ENCODE results near the gene CABLES1.

The CABLES1 gene

DNA sequence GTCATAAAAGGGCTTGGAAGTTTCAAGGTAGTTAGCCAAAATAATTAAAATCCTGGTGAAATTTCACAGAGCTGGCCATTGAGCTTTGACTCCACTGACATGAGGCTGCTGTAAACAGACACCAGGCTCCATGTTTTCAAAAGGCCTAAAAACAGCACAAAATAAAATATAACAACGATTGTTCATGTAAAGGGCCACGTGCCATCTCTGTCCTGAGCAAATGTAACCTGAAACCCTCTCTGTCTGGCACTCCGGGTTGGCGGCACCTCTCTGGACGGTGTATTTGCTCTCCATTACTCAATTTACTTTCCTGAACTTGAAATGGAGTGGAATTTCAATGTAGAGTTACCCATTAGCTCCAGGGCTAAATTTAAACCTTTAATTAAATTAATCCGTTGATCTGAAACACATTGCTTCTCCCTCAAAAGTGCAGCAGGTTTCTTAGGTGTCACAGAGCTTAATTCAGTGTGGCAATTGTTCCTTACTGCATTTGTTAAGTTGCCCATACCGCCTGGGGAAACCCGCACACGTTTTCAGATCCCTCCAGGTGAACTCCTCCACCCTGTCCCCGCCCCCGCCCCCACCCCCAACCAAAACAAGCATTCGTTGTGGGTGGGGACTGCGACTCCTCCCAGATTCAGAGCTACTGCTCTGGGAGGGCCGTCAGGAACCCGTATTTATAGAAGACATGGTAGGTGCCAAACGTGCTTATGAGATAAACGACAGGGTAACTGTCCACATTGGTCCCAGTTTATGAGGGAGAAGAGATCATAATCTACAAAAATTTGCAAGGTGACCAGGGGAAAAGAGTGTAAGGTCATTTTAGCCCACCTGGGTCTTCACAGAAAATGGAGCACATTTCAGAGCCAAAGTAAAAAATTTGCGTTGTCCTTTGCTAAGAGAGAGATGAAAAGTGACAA lies 1.2 kb upstream of the CABLES1 start:
- H3K27ac ChIP-seq (ENCODE audit: low read depth, low read length), result peak overlapping the region; percentile 22
- H3K9ac ChIP-seq (ENCODE audit: low read length), result peak overlapping the region; percentile 85
- H3K9me3 ChIP-seq (ENCODE audit: control insufficient read depth, insufficient read depth, low read depth, low read length), result no peaks in the 10 kb centered on the region
- H3K4me3 ChIP-seq (ENCODE audit: low read depth, low read length), result peak overlapping the region; percentile 91
- H3K27me3 ChIP-seq (ENCODE audit: control insufficient read depth, insufficient read depth, low read length), result peaks cover 12% of the 10 kb centered on the region; the same call in 1 of the 2 replicates
- H3K4me1 ChIP-seq (ENCODE audit: control insufficient read depth, insufficient read depth, low read length), result peaks cover 42% of the 10 kb centered on the region
- H3K36me3 ChIP-seq (ENCODE audit: control insufficient read depth, insufficient read depth, low read length), result no peaks in the 10 kb centered on the region

DNA sequence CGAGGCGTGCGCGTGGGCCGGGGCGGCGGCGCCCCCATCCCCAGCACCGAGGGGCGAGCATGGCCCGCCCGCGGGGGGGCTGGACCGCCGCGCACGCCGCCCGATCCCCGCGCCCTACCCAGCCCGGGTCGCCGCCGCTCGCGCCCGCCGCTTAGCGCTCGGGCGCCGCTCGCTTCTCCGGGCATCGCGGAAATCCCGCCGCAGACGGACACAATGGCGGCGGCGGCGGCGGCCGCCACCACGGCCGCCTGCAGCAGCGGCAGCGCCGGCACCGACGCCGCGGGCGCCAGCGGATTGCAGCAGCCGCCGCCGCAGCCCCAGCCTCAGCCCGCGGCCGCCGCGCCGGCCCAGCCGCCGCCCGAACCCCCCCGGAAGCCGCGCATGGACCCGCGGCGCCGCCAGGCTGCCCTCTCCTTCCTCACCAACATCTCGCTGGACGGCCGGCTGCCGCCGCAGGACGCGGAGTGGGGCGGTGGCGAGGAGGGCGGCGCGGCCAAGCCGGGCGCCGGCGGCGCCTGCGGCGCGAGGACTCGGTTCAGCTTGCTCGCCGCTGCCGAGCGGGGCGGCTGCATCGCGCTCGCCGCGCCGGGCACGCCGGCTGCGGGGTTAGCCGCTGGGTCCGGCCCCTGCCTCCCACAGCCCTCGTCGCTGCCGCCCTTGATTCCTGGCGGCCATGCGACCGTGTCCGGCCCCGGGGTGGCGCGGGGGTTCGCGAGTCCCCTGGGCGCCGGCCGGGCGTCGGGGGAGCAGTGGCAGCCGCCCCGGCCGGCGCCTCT lies 453 bp downstream of the CABLES1 start:
- Histone ChIP-seq H3K9me3 (ENCODE audit: control insufficient read depth, insufficient read depth, low read depth, low read length) (no peaks in the 10 kb centered on the region), H3K4me3 (ENCODE audit: low read depth, low read length) (peak overlapping the region; percentile 91), H3K27me3 (ENCODE audit: control insufficient read depth, insufficient read depth, low read length) (peaks cover 12% of the 10 kb centered on the region; the same call in 1 of the 2 replicates), H3K4me1 (ENCODE audit: control insufficient read depth, insufficient read depth, low read length) (peaks cover 40% of the 10 kb centered on the region), H3K36me3 (ENCODE audit: control insufficient read depth, insufficient read depth, low read length) (no peaks in the 10 kb centered on the region), H3K27ac (ENCODE audit: low read depth, low read length) (no peak overlapping the region), H3K9ac (ENCODE audit: low read length) (peak overlapping the region; percentile 85)

- Histone ChIP-seq H3K27me3 (ENCODE audit: control insufficient read depth, insufficient read depth, low read length) (peaks cover 12% of the 10 kb centered on the region; the same call in 1 of the 2 replicates), H3K9me3 (ENCODE audit: control insufficient read depth, insufficient read depth, low read depth, low read length) (no peaks in the 10 kb centered on the region), H3K4me3 (ENCODE audit: low read depth, low read length) (peak overlapping the region; percentile 91), H3K27ac (ENCODE audit: low read depth, low read length) (no peak overlapping the region), H3K36me3 (ENCODE audit: control insufficient read depth, insufficient read depth, low read length) (no peaks in the 10 kb centered on the region), H3K4me1 (ENCODE audit: control insufficient read depth, insufficient read depth, low read length) (peaks cover 42% of the 10 kb centered on the region), H3K9ac (ENCODE audit: low read length) (peak overlapping the region; percentile 85)
Observed at GRCh38 chr18:23136326-23137096, 1.2 kb downstream of the CABLES1 start.

DNA sequence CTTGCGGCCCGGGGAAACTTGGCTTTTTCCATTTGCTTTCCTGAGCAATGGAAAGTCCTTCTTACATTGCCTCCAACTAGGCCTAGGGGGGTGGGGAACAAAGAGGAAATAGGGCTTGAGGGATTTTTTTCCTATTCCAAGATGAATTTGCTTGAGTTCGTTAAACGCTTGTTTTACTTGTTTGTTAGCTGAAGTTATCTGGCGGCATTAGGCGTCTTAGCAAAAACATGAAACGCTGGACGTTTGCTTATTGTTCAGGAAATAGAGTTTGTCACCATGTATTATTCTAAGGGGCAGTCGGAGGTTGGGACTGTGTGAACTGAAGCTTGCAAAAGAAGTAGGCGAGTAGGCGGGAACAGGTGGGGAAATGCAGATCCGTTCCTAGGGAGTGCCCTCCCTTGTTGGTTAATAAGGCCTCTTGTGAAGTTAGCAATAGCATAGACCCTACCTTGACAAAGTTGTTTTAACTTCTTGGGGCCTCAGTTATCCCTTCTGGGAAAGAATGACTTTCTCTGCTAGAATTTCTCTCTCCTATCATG lies 1.9 kb downstream of the CABLES1 start:
- Histone ChIP-seq H3K27me3 (ENCODE audit: control insufficient read depth, insufficient read depth, low read length) (peaks cover 12% of the 10 kb centered on the region; the same call in 1 of the 2 replicates), H3K9me3 (ENCODE audit: control insufficient read depth, insufficient read depth, low read depth, low read length) (no peaks in the 10 kb centered on the region), H3K4me3 (ENCODE audit: low read depth, low read length) (peak overlapping the region; percentile 91), H3K27ac (ENCODE audit: low read depth, low read length) (no peak overlapping the region), H3K36me3 (ENCODE audit: control insufficient read depth, insufficient read depth, low read length) (no peaks in the 10 kb centered on the region), H3K9ac (ENCODE audit: low read length) (peak overlapping the region; percentile 85), H3K4me1 (ENCODE audit: control insufficient read depth, insufficient read depth, low read length) (peaks cover 41% of the 10 kb centered on the region)

GRCh38 chr18:23137788-23138216 lies 2.5 kb downstream of the CABLES1 start:
- Histone ChIP-seq H3K9ac (ENCODE audit: low read length) (no peak overlapping the region), H3K4me3 (ENCODE audit: low read depth, low read length) (peak overlapping the region; percentile 91), H3K4me1 (ENCODE audit: control insufficient read depth, insufficient read depth, low read length) (peaks cover 46% of the 10 kb centered on the region), H3K27me3 (ENCODE audit: control insufficient read depth, insufficient read depth, low read length) (peaks cover 12% of the 10 kb centered on the region; the same call in 1 of the 2 replicates), H3K36me3 (ENCODE audit: control insufficient read depth, insufficient read depth, low read length) (no peaks in the 10 kb centered on the region), H3K9me3 (ENCODE audit: control insufficient read depth, insufficient read depth, low read depth, low read length) (no peaks in the 10 kb centered on the region), H3K27ac (ENCODE audit: low read depth, low read length) (no peak overlapping the region)

- Histone ChIP-seq H3K27ac (ENCODE audit: low read depth, low read length) (no peak overlapping the region), H3K36me3 (ENCODE audit: control insufficient read depth, insufficient read depth, low read length) (no peaks in the 10 kb centered on the region), H3K4me1 (ENCODE audit: control insufficient read depth, insufficient read depth, low read length) (peaks cover 51% of the 10 kb centered on the region), H3K4me3 (ENCODE audit: low read depth, low read length) (no peak overlapping the region), H3K27me3 (ENCODE audit: control insufficient read depth, insufficient read depth, low read length) (peaks cover 12% of the 10 kb centered on the region; the same call in 1 of the 2 replicates), H3K9me3 (ENCODE audit: control insufficient read depth, insufficient read depth, low read depth, low read length) (no peaks in the 10 kb centered on the region), H3K9ac (ENCODE audit: low read length) (no peak overlapping the region)
Observed at GRCh38 chr18:23138471-23138870, 3.2 kb downstream of the CABLES1 start.

DNA sequence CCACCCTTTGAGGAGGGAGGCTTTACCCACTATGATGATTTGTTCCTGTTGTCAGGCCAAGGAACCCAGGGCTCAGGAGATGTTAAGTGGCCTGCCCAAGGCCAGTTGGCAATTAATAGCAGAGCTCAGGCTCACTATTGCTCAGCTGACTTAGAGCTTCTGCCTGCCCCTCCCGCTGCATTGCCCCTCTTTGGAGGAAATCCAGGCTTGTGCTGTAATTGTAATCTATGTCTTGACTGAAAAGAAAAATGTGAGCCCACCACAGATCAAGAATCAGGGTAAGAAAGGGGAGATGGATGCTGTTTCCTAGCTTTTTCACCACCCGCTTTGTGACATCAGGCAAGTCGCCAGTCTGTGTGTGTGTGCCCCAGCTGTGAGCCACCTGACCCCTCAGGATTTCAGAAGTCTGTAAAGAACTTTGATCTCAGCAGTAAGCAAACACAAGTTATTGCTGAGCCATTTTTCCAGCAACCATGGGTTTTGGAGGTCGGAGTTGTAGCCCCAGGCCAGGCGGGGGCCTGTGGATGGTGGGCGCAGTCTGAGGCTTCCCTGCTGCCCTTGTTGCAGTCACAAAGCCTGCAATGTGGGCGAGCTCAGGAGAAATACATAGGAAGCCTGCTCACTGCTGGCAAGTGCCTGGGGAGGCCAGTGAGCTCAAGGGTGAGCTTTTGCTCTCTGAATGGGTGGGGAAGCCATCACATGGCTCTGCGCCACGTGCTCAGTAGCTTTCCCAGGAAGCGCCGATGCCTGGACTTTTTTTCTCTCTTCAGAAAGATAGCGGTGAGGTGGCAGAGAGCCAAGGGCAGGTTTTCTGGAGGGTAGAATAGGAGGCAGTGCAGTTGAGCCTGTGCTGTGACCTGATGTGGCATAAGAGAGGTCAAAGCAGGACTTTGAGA lies 6.1 kb downstream of the CABLES1 start:
- Histone ChIP-seq H3K27ac (ENCODE audit: low read depth, low read length) (no peak overlapping the region), H3K27me3 (ENCODE audit: control insufficient read depth, insufficient read depth, low read length) (peaks cover 11% of the 10 kb centered on the region; the same call in 1 of the 2 replicates), H3K4me1 (ENCODE audit: control insufficient read depth, insufficient read depth, low read length) (peaks cover 49% of the 10 kb centered on the region), H3K4me3 (ENCODE audit: low read depth, low read length) (no peak overlapping the region), H3K9me3 (ENCODE audit: control insufficient read depth, insufficient read depth, low read depth, low read length) (no peaks in the 10 kb centered on the region), H3K9ac (ENCODE audit: low read length) (peak overlapping the region; percentile 7), H3K36me3 (ENCODE audit: control insufficient read depth, insufficient read depth, low read length) (no peaks in the 10 kb centered on the region)

GRCh38 chr18:23142251-23142929 lies 7.1 kb downstream of the CABLES1 start:
- peaks cover 48% of the 10 kb centered on the region for H3K4me1 ChIP-seq (ENCODE audit: control insufficient read depth, insufficient read depth, low read length)
- H3K27ac ChIP-seq (ENCODE audit: low read depth, low read length), result no peak overlapping the region
- no peak overlapping the region for H3K9ac ChIP-seq (ENCODE audit: low read length)
- peaks cover 3% of the 10 kb centered on the region; the same call in 1 of the 2 replicates for H3K27me3 ChIP-seq (ENCODE audit: control insufficient read depth, insufficient read depth, low read length)
- H3K9me3 ChIP-seq (ENCODE audit: control insufficient read depth, insufficient read depth, low read depth, low read length), result no peaks in the 10 kb centered on the region
- H3K36me3 ChIP-seq (ENCODE audit: control insufficient read depth, insufficient read depth, low read length), result no peaks in the 10 kb centered on the region
- H3K4me3 ChIP-seq (ENCODE audit: low read depth, low read length), result no peak overlapping the region

DNA sequence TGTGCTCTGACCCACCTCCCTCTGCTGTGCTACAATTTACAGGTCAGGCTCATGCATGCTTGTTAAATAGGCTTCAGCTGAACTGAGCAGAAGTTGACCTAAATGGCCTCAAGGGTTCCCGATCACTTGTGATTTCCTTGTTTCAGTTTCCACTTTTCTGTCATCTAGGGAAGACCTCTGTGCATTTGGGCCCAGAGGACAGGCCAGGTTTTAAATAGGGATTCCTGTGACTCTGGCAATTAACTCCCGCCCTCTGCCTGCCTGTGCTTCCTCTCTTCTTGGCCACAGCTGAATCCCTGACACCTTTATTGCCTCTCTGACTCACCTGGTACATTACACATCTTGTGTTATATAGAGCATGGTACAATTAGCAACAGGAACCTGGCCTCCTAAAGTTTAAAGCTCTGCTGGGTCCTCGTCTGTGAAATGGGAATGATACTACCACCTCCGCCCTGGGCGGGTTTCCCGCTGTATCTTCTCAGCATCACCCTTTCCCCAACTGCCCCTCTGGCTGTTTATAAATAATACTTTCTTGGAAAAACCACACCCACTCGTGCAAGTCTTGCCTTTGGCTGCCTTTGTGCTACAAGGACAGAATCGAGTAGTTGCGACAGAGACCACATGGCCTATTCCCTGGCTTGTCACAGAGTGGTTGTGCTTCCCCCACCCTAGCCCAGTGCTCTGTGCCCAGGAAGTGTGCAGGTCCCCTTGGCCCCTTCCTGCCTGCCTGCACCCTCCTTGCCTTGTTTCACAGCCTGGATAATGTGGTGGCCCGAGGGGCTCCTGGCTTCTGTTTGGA lies 7.9 kb downstream of the CABLES1 start:
- Histone ChIP-seq H3K27me3 (ENCODE audit: control insufficient read depth, insufficient read depth, low read length) (no peaks in the 10 kb centered on the region), H3K36me3 (ENCODE audit: control insufficient read depth, insufficient read depth, low read length) (no peaks in the 10 kb centered on the region), H3K9me3 (ENCODE audit: control insufficient read depth, insufficient read depth, low read depth, low read length) (no peaks in the 10 kb centered on the region), H3K4me1 (ENCODE audit: control insufficient read depth, insufficient read depth, low read length) (peaks cover 40% of the 10 kb centered on the region), H3K9ac (ENCODE audit: low read length) (peak overlapping the region; percentile 41), H3K27ac (ENCODE audit: low read depth, low read length) (no peak overlapping the region), H3K4me3 (ENCODE audit: low read depth, low read length) (no peak overlapping the region)
